ENCODE measurements around the gene PET100. TPM values are rescaled to one million over a fixed set of nuclear protein-coding genes. Genes with fewer than 3 reads are reported as not detected.
A peak's percentile ranks its signal among the peaks of the same experiment; 100 is the strongest.

Gene PET100
- total RNA-seq, 1 donor from 2014 or later = 80.7 TPM

GRCh38 chr19:7668842-7669241 lies 39.2 kb downstream of the PET100 start, which contains the start of gene RETN:
TSS of gene RETN (plus strand) at chr19:7669049. CDS start at chr19:7669327, 278 bp downstream.
- no peak for TF ChIP-seq CTCF (IDR thresholded peaks at IDR 0.05)
- H3K4me3 Mint-ChIP-seq (ENCODE audit: unreplicated experiment) = no peak within 1 kb of the TSS
- DNase-seq (ENCODE audit: low spot score) = no peak
- no peak within 1 kb of the TSS for H3K27ac Mint-ChIP-seq (ENCODE audit: unreplicated experiment)
- H3K36me3 Mint-ChIP-seq (ENCODE audit: low read depth) = no peaks in the 10 kb centered on the region
- peaks cover under 1% of the 10 kb centered on the region for H3K9me3 Mint-ChIP-seq (ENCODE audit: low read depth)
- peaks cover 38% of the 10 kb centered on the region for H3K27me3 Mint-ChIP-seq (ENCODE audit: low read depth)
- H3K4me1 Mint-ChIP-seq (ENCODE audit: low read depth) = peaks cover 5% of the 10 kb centered on the region

GRCh38 chr19:7669641-7670040 lies 40.0 kb downstream of the PET100 start:
- Mint-ChIP-seq H3K27me3 (ENCODE audit: low read depth) (peaks cover 40% of the 10 kb centered on the region), H3K4me1 (ENCODE audit: low read depth) (peaks cover 5% of the 10 kb centered on the region), H3K27ac (ENCODE audit: unreplicated experiment) (no peak overlapping the region), H3K4me3 (ENCODE audit: unreplicated experiment) (no peak overlapping the region), H3K36me3 (ENCODE audit: low read depth) (no peaks in the 10 kb centered on the region), H3K9me3 (ENCODE audit: low read depth) (peaks cover 4% of the 10 kb centered on the region)
- no peak for TF ChIP-seq CTCF (IDR thresholded peaks at IDR 0.05)
- no peak for DNase-seq (ENCODE audit: low spot score)

GRCh38 chr19:7670150-7670783 lies 40.7 kb downstream of the PET100 start:
- DNase-seq (ENCODE audit: low spot score) = no peak
- Mint-ChIP-seq H3K27ac (ENCODE audit: unreplicated experiment) (no peak overlapping the region), H3K4me3 (ENCODE audit: unreplicated experiment) (peak overlapping the region; percentile 64), H3K9me3 (ENCODE audit: low read depth) (peaks cover 4% of the 10 kb centered on the region), H3K36me3 (ENCODE audit: low read depth) (no peaks in the 10 kb centered on the region), H3K27me3 (ENCODE audit: low read depth) (peaks cover 40% of the 10 kb centered on the region), H3K4me1 (ENCODE audit: low read depth) (peaks cover 5% of the 10 kb centered on the region)
- no peak for TF ChIP-seq CTCF (IDR thresholded peaks at IDR 0.05)

GRCh38 chr19:7670790-7671189 lies 41.2 kb downstream of the PET100 start:
- no peak for DNase-seq (ENCODE audit: low spot score)
- H3K4me3 Mint-ChIP-seq (ENCODE audit: unreplicated experiment) = no peak overlapping the region
- peaks cover 5% of the 10 kb centered on the region for H3K4me1 Mint-ChIP-seq (ENCODE audit: low read depth)
- peaks cover 4% of the 10 kb centered on the region for H3K9me3 Mint-ChIP-seq (ENCODE audit: low read depth)
- no peak overlapping the region for H3K27ac Mint-ChIP-seq (ENCODE audit: unreplicated experiment)
- no peak for TF ChIP-seq CTCF (IDR thresholded peaks at IDR 0.05)
- H3K36me3 Mint-ChIP-seq (ENCODE audit: low read depth) = no peaks in the 10 kb centered on the region
- H3K27me3 Mint-ChIP-seq (ENCODE audit: low read depth) = peaks cover 40% of the 10 kb centered on the region

- no peaks in the 10 kb centered on the region for H3K36me3 Mint-ChIP-seq (ENCODE audit: low read depth)
- no peak overlapping the region for H3K4me3 Mint-ChIP-seq (ENCODE audit: unreplicated experiment)
- peaks cover 5% of the 10 kb centered on the region for H3K4me1 Mint-ChIP-seq (ENCODE audit: low read depth)
- DNase-seq (ENCODE audit: low spot score) = no peak
- peaks cover 4% of the 10 kb centered on the region for H3K9me3 Mint-ChIP-seq (ENCODE audit: low read depth)
- peaks cover 47% of the 10 kb centered on the region for H3K27me3 Mint-ChIP-seq (ENCODE audit: low read depth)
- no peak for TF ChIP-seq CTCF (IDR thresholded peaks at IDR 0.05)
- H3K27ac Mint-ChIP-seq (ENCODE audit: unreplicated experiment) = no peak overlapping the region
These were observed 42.9 kb downstream of the PET100 start for GRCh38 chr19:7672522-7672921.

All from chondrocyte (in vitro differentiated cells).